GM21576 (cell line): ENCODE measurements around the gene ZBTB39.
A peak's percentile ranks its signal among the peaks of the same experiment; 100 is the strongest.
"Not testable (repeated sequence)": the region's sequence is repeated elsewhere in the genome, so short reads cannot be mapped to it uniquely, and the experiment has no call there.

Experiments
- ATAC-seq: cut with Tn5 transposase; IDR thresholded peaks from one replicate; pipeline ENCODE4 v1.9.1; 2021; ENCODE audit warnings: mild to moderate bottlenecking, moderate library complexity; ENCODE audit not compliant: unreplicated experiment

Gene ZBTB39

GRCh38 chr12:57031138-57031725 lies 24.9 kb upstream of the ZBTB39 start:
- no peak for ATAC-seq

GRCh38 chr12:57029457-57029856 lies 23.1 kb upstream of the ZBTB39 start:
- no peak for ATAC-seq

GRCh38 chr12:57027805-57028153 lies 21.4 kb upstream of the ZBTB39 start:
- ATAC-seq, result no peak

GRCh38 chr12:57027011-57027804 lies 20.9 kb upstream of the ZBTB39 start:
- no peak for ATAC-seq

- no peak for ATAC-seq
Measured at GRCh38 chr12:57025196-57025595, 18.9 kb upstream of the ZBTB39 start.

GRCh38 chr12:57022324-57022723 lies 16.0 kb upstream of the ZBTB39 start:
- not testable (repeated sequence) for ATAC-seq

- ATAC-seq, result no peak
Measured at GRCh38 chr12:57019983-57020719, 13.8 kb upstream of the ZBTB39 start.

GRCh38 chr12:57018906-57019305 lies 12.6 kb upstream of the ZBTB39 start:
- no peak for ATAC-seq

GRCh38 chr12:57018353-57018752 lies 12.0 kb upstream of the ZBTB39 start:
- not testable (repeated sequence) for ATAC-seq

- ATAC-seq, result no peak
Measured at GRCh38 chr12:57016348-57016747, 10.0 kb upstream of the ZBTB39 start, which contains the start of gene TAC3. Gene TAC3 (minus strand): TSS chr12:57016529. CDS start chr12:57015797, 732 bp downstream.

- ATAC-seq, result peak; percentile 81
Measured at GRCh38 chr12:57012600-57013465, 6.5 kb upstream of the ZBTB39 start.

- ATAC-seq, result peak; percentile 43
Measured at GRCh38 chr12:57011438-57012424, 5.4 kb upstream of the ZBTB39 start.

- no peak for ATAC-seq
Measured at GRCh38 chr12:57010627-57011247, 4.4 kb upstream of the ZBTB39 start.

GRCh38 chr12:57009949-57010626 lies 3.7 kb upstream of the ZBTB39 start:
- ATAC-seq, result no peak

GRCh38 chr12:57008178-57008577 lies 1.8 kb upstream of the ZBTB39 start:
- ATAC-seq, result no peak

GRCh38 chr12:57006809-57007475 lies 596 bp upstream of the ZBTB39 start:
- ATAC-seq, result no peak

GRCh38 chr12:57004651-57005050 lies 1.7 kb downstream of the ZBTB39 start:
- no peak for ATAC-seq

GRCh38 chr12:57003395-57003794 lies 3.0 kb downstream of the ZBTB39 start:
- ATAC-seq, result no peak
